ENCODE results near the gene RBM15B. TPM values are rescaled to one million over a fixed set of nuclear protein-coding genes. Genes with fewer than 3 reads are reported as not detected.

The RBM15B gene
- polyA plus RNA-seq, 1 donor from 2014 or later, result 24.1 TPM

DNA sequence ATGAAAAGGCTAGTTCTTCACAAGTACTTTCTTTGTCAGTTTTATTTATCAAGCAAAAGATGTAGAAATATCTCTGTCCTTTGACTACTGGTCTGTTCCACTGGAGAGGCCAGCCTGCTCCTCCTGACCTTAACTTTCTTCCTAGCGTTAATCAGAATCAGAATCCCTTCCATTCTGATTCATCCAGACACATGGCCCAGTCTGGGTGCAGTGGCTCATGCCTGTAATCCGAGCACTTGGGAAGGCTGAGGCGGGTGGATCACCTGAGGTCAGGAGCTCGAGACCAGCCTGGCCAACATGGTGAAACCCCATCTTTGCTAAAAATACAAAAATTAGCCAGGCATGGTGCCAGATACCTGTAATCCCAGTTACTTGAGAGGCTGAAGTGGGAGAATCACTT is 38.0 kb upstream of the RBM15B start:
- Histone ChIP-seq H3K36me3 (ENCODE audit: insufficient read depth, low read length) (no peaks in the 10 kb centered on the region), H4K20me1 (ENCODE audit: insufficient read depth) (no peaks in the 10 kb centered on the region), H3K79me2 (replicated peaks; ENCODE audit: insufficient read depth, low read length) (no peaks in the 10 kb centered on the region), H3K4me2 (ENCODE audit: low read length) (no peak overlapping the region), H3K27ac (ENCODE audit: low read length) (peak overlapping the region; percentile 45), H3K27me3 (ENCODE audit: insufficient read depth, low read depth, low read length) (no peaks in the 10 kb centered on the region), H3K9ac (ENCODE audit: low read length) (no peak overlapping the region), H3F3A (ENCODE audit: insufficient read depth, low read length, poor library complexity, severe bottlenecking) (no peaks in the 10 kb centered on the region), H3K4me3 (ENCODE audit: low read length) (no peak overlapping the region), H3K9me2 (ENCODE audit: insufficient read depth, low read length) (no peaks in the 10 kb centered on the region), H3K9me3 (ENCODE audit: low read length) (no peaks in the 10 kb centered on the region), H2AFZ (ENCODE audit: low read depth, low read length) (no peak overlapping the region)
- TF ChIP-seq POLR2AphosphoS5 (IDR thresholded peaks at IDR 0.05) (no peak), SMC3 (conservative IDR thresholded peaks at IDR 0.05; ENCODE audit: poor library complexity) (no peak), EZH2 (IDR thresholded peaks at IDR 0.05; ENCODE audit: borderline replicate concordance, insufficient read depth, low read length, poor library complexity, severe bottlenecking) (no peak), EP300 (conservative IDR thresholded peaks at IDR 0.05; ENCODE audit: poor library complexity, severe bottlenecking) (no peak), RAD21 (conservative IDR thresholded peaks at IDR 0.05) (no peak), TAF1 (IDR thresholded peaks at IDR 0.05; ENCODE audit: low read depth) (no peak), MXI1 (conservative IDR thresholded peaks at IDR 0.05; ENCODE audit: poor library complexity, severe bottlenecking) (no peak)
- TF ChIP-seq, protein P1, sequence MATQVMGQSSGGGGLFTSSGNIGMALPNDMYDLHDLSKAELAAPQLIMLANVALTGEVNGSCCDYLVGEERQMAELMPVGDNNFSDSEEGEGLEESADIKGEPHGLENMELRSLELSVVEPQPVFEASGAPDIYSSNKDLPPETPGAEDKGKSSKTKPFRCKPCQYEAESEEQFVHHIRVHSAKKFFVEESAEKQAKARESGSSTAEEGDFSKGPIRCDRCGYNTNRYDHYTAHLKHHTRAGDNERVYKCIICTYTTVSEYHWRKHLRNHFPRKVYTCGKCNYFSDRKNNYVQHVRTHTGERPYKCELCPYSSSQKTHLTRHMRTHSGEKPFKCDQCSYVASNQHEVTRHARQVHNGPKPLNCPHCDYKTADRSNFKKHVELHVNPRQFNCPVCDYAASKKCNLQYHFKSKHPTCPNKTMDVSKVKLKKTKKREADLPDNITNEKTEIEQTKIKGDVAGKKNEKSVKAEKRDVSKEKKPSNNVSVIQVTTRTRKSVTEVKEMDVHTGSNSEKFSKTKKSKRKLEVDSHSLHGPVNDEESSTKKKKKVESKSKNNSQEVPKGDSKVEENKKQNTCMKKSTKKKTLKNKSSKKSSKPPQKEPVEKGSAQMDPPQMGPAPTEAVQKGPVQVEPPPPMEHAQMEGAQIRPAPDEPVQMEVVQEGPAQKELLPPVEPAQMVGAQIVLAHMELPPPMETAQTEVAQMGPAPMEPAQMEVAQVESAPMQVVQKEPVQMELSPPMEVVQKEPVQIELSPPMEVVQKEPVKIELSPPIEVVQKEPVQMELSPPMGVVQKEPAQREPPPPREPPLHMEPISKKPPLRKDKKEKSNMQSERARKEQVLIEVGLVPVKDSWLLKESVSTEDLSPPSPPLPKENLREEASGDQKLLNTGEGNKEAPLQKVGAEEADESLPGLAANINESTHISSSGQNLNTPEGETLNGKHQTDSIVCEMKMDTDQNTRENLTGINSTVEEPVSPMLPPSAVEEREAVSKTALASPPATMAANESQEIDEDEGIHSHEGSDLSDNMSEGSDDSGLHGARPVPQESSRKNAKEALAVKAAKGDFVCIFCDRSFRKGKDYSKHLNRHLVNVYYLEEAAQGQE (IDR thresholded peaks at IDR 0.05; ENCODE audit: borderline replicate concordance), result no peak
- TF ChIP-seq, protein P2, sequence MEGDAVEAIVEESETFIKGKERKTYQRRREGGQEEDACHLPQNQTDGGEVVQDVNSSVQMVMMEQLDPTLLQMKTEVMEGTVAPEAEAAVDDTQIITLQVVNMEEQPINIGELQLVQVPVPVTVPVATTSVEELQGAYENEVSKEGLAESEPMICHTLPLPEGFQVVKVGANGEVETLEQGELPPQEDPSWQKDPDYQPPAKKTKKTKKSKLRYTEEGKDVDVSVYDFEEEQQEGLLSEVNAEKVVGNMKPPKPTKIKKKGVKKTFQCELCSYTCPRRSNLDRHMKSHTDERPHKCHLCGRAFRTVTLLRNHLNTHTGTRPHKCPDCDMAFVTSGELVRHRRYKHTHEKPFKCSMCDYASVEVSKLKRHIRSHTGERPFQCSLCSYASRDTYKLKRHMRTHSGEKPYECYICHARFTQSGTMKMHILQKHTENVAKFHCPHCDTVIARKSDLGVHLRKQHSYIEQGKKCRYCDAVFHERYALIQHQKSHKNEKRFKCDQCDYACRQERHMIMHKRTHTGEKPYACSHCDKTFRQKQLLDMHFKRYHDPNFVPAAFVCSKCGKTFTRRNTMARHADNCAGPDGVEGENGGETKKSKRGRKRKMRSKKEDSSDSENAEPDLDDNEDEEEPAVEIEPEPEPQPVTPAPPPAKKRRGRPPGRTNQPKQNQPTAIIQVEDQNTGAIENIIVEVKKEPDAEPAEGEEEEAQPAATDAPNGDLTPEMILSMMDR (IDR thresholded peaks at IDR 0.05; ENCODE audit: poor library complexity, severe bottlenecking), result no peak

DNA sequence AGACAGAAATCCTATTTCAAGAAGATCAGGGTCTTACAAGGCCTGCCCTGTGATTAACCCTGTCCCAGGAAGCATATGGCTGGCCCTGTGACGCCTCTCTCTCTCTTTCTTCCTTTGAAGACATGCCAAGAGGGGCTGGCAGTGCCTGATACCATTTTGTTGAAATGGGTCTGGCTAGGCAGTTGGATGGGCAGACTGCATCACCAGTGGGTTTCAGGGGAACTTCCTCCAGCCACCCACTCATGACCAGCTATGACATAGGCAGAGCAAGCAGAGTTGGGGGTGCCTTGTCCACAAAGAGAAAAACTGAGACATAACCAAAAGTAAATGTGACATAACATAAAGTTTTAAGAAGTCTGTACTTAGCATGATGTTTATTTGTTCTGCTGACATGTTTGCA is 37.4 kb upstream of the RBM15B start:
- Histone ChIP-seq H3K79me2 (replicated peaks; ENCODE audit: insufficient read depth, low read length) (no peaks in the 10 kb centered on the region), H4K20me1 (ENCODE audit: insufficient read depth) (no peaks in the 10 kb centered on the region), H3K27ac (ENCODE audit: low read length) (no peak overlapping the region), H3K27me3 (ENCODE audit: insufficient read depth, low read depth, low read length) (no peaks in the 10 kb centered on the region), H3K9ac (ENCODE audit: low read length) (no peak overlapping the region), H3K4me2 (ENCODE audit: low read length) (no peak overlapping the region), H3K9me2 (ENCODE audit: insufficient read depth, low read length) (no peaks in the 10 kb centered on the region), H2AFZ (ENCODE audit: low read depth, low read length) (no peak overlapping the region), H3F3A (ENCODE audit: insufficient read depth, low read length, poor library complexity, severe bottlenecking) (no peaks in the 10 kb centered on the region), H3K4me3 (ENCODE audit: low read length) (no peak overlapping the region), H3K36me3 (ENCODE audit: insufficient read depth, low read length) (no peaks in the 10 kb centered on the region), H3K9me3 (ENCODE audit: low read length) (no peaks in the 10 kb centered on the region)
- TF ChIP-seq TAF1 (IDR thresholded peaks at IDR 0.05; ENCODE audit: low read depth) (no peak), POLR2AphosphoS5 (IDR thresholded peaks at IDR 0.05) (no peak), SMC3 (conservative IDR thresholded peaks at IDR 0.05; ENCODE audit: poor library complexity) (no peak), MXI1 (conservative IDR thresholded peaks at IDR 0.05; ENCODE audit: poor library complexity, severe bottlenecking) (no peak), EP300 (conservative IDR thresholded peaks at IDR 0.05; ENCODE audit: poor library complexity, severe bottlenecking) (no peak), EZH2 (IDR thresholded peaks at IDR 0.05; ENCODE audit: borderline replicate concordance, insufficient read depth, low read length, poor library complexity, severe bottlenecking) (no peak), RAD21 (conservative IDR thresholded peaks at IDR 0.05) (no peak)
- TF ChIP-seq, protein P2 (IDR thresholded peaks at IDR 0.05; ENCODE audit: poor library complexity, severe bottlenecking), result no peak
- TF ChIP-seq, protein P1 (IDR thresholded peaks at IDR 0.05; ENCODE audit: borderline replicate concordance), result no peak
